ENCODE measurements around the gene NPRL2.
A peak's percentile ranks its signal among the peaks of the same experiment; 100 is the strongest.

Gene NPRL2

DNA sequence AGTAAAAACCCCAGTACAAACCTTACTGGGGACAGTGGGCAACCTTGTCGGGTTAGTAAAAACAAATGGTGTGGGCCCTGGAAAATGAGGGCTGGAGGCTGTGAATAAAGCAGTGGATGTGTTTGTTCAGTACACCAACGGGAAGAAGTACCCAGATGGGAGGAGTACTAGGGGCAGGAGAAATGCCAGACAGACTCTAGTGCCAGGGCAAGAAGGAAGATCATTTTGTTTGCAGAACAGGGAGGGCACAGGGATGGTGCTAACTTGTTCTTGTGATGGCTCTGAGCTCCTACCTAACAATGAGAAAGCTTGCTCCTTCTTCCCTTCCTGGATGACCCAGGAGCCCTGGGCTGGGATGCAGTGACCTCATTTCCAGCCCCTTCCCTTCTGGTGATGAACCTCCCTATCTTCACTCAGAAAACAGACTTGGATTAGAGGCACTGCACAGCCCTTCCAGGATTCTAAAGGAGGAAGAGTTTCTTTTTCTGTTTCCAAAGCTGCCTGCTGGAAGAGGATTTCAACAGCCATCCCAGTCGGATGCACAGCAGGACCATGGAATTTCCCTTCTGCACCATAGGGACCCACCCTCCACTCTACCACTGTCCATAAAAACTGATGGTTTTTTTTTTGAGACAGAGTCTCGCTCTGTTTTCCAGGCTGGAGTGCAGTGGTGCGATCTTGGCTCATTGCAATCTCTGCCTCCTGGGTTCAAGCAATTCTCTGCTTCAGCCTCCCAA, 16.1 kb downstream of the NPRL2 start:
- DNase-seq (ENCODE audit: insufficient read length) (no peak), FAIRE-seq (no peak)
- TF ChIP-seq POLR2AphosphoS5 (IDR thresholded peaks at IDR 0.05; ENCODE audit: low read depth, low read length) (no peak), TAF1 (IDR thresholded peaks at IDR 0.05; ENCODE audit: borderline replicate concordance, low read depth, low read length) (no peak), POLR2A (IDR thresholded peaks at IDR 0.05; ENCODE audit: low read depth, low read length) (0 out of 2 replicates have a peak, but pooled peaks have one; percentile 12)

- no peak for TF ChIP-seq TAF1 (IDR thresholded peaks at IDR 0.05; ENCODE audit: borderline replicate concordance, low read depth, low read length)
- 0 out of 2 replicates have a peak, but pooled peaks have one; percentile 13 for TF ChIP-seq POLR2A (IDR thresholded peaks at IDR 0.05; ENCODE audit: low read depth, low read length)
- no peak for FAIRE-seq
- DNase-seq (ENCODE audit: insufficient read length) = no peak
Observed at GRCh38 chr3:50333744-50334328, 16.7 kb downstream of the NPRL2 start.

- DNase-seq (ENCODE audit: insufficient read length) (no peak), FAIRE-seq (no peak)
- TF ChIP-seq TAF1 (IDR thresholded peaks at IDR 0.05; ENCODE audit: borderline replicate concordance, low read depth, low read length) (no peak), POLR2A (IDR thresholded peaks at IDR 0.05; ENCODE audit: low read depth, low read length) (no peak), POLR2AphosphoS5 (IDR thresholded peaks at IDR 0.05; ENCODE audit: low read depth, low read length) (no peak)
Observed at GRCh38 chr3:50331364-50331907, 19.1 kb downstream of the NPRL2 start.

DNA sequence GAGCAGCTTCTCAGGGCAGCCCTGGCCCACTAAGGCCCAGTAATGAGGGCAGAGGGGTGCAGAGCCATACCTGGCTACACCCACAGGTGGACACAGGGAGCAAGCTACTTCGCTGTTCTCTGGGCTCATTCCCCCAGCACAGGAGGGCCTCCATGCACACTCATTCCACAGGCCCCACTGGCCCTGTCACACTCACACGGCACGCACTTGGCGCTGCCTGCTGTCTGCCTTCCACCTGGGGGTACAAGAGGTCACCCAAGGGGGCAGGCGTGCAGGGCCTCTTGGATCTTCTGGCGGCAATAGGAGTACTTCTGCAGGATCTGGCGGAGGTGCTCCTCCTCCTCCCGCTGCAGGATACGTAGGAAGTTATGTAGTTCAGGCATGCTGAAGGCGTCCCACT, 20.2 kb downstream of the NPRL2 start:
- TF ChIP-seq POLR2AphosphoS5 (IDR thresholded peaks at IDR 0.05; ENCODE audit: low read depth, low read length) (no peak), POLR2A (IDR thresholded peaks at IDR 0.05; ENCODE audit: low read depth, low read length) (no peak), TAF1 (IDR thresholded peaks at IDR 0.05; ENCODE audit: borderline replicate concordance, low read depth, low read length) (no peak)
- DNase-seq (ENCODE audit: insufficient read length) = no peak
- FAIRE-seq = no peak

DNA sequence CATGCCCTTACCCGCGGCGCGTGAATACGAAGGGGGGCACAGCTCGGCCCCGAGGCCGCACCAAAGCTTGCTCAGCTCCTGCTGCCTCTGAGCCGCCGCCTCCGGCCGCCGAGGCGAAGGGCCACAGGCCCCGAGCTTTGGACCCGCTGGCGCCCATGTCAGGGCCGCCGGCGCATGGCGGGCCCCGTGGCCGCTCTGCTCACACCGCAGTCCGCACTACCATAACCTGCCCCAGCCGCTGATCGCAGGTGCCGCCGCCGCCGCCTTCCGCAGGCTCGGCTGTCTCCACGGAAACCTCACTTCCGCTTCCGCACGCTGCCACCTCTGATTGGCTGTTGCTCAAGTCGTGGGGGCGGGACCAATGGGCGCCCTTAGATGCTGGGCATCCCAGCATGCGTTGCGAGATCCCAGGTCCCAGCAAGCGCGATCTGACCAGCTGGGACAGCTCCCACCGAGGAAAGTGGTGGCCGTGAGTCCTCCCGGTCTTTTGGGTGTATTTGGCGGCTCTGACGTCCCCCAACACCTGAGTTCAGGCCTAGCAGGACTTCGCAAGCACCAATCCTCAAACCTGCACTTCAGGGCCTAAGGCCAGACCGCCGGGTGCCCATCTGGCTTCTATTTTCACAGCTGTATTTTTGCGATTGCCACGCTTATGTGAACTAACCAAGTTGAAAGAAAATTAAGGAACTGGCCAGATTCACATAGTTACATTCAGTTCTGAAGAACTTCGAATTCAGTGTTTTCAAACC, 22.5 kb downstream of the NPRL2 start, which contains the start of gene TUSC2:
TSS of gene TUSC2 (minus strand) at position 281 of the 749 bp plus-strand sequence. CDS start at position 157, 124 bp downstream.
- TF ChIP-seq TAF1 (IDR thresholded peaks at IDR 0.05; ENCODE audit: borderline replicate concordance, low read depth, low read length) (peak; percentile 74; the same call in 1 of the 2 replicates), POLR2A (IDR thresholded peaks at IDR 0.05; ENCODE audit: low read depth, low read length) (peak; percentile 80), POLR2AphosphoS5 (IDR thresholded peaks at IDR 0.05; ENCODE audit: low read depth, low read length) (peak; percentile 68)

GRCh38 chr3:50327129-50327528, 23.4 kb downstream of the NPRL2 start:
- DNase-seq (ENCODE audit: insufficient read length) (no peak), FAIRE-seq (no peak)
- TF ChIP-seq POLR2A (IDR thresholded peaks at IDR 0.05; ENCODE audit: low read depth, low read length) = no peak

More for the DNA sequence above, 22.5 kb downstream of the NPRL2 start, which contains the start of gene TUSC2:
- FAIRE-seq (peak; percentile 99), DNase-seq (ENCODE audit: insufficient read length) (peak; percentile 98)

- no peak for DNase-seq (ENCODE audit: insufficient read length)
- FAIRE-seq = no peak
- TF ChIP-seq POLR2A (IDR thresholded peaks at IDR 0.05; ENCODE audit: low read depth, low read length) (no peak), POLR2AphosphoS5 (IDR thresholded peaks at IDR 0.05; ENCODE audit: low read depth, low read length) (no peak), TAF1 (IDR thresholded peaks at IDR 0.05; ENCODE audit: borderline replicate concordance, low read depth, low read length) (no peak)
Observed at GRCh38 chr3:50326182-50326541, 24.4 kb downstream of the NPRL2 start.

DNA sequence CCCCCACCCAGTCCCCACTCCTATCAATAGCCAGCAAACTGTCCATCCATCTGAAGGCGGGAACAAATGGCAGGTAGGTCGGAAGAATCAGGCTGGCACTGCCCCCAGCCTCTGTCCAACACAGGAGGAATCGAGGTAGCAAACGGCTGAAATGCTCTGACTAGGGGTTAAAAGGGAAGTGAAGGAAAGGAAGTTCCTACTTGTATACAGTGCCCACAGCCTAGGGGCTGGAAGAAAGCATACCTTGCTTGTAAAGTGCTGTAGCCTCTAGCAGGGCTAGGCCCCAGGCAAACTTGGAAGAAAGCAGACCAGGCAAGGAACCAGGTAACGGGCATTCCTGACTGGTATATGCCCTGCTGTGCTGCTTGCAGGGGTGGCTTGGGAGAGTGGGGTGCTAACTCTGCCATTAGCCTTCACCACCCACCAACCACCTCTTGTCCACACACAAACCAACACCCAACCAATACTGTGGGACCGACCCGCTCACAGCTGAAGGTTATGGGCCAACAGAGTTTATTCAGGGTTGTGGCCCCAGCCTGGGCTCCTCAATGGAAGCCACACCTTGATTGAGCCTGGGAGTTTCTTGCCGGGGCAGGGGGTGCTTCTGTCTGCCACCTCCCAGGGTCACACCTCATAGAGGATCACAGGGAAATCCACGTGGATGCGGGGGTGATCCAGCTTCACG, 24.9 kb downstream of the NPRL2 start:
- FAIRE-seq (no peak), DNase-seq (ENCODE audit: insufficient read length) (no peak)
- TF ChIP-seq POLR2A (IDR thresholded peaks at IDR 0.05; ENCODE audit: low read depth, low read length) = no peak
- no peak for TF ChIP-seq TAF1 (IDR thresholded peaks at IDR 0.05; ENCODE audit: borderline replicate concordance, low read depth, low read length)
- TF ChIP-seq POLR2AphosphoS5 (IDR thresholded peaks at IDR 0.05; ENCODE audit: low read depth, low read length) = no peak

GRCh38 chr3:50325113-50325480, 25.5 kb downstream of the NPRL2 start:
- FAIRE-seq (no peak), DNase-seq (ENCODE audit: insufficient read length) (no peak)
- TF ChIP-seq POLR2AphosphoS5 (IDR thresholded peaks at IDR 0.05; ENCODE audit: low read depth, low read length) (no peak), POLR2A (IDR thresholded peaks at IDR 0.05; ENCODE audit: low read depth, low read length) (no peak), TAF1 (IDR thresholded peaks at IDR 0.05; ENCODE audit: borderline replicate concordance, low read depth, low read length) (no peak)

DNA sequence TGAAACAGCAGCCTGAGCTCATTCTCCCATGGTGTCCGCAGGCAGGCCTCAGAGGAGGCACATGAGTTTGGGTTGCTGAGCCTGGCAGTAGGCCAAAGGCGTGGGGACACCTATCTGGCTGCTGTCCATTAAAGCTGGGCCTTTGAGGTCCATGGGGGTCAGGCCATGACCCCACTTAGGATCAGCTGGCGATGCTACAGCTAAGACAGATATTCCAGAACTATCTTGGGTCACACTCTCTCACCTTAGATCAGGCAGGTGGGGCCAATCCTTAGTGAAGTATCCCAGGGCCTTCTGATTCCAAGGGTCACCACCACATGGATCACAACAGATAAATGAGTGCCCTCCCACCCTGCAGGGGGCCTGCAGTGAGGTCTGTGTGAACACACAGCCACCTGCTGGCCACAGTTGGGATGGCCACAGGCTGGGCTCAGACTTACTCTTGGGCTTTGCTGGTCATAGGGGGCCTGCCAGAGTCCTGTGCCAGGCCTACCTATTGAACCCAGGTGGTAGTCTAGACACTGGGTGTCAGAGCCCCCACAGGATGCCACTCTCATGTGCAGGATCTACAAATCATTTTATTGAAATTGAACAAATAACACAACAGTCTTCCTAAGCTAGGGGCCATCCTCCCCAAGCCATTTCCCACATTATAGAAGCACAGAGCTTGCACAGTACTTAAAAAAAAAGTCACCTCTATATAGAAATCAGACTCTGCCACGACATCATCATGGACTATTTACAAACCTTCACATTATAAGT, 26.0 kb downstream of the NPRL2 start:
- TF ChIP-seq POLR2AphosphoS5 (IDR thresholded peaks at IDR 0.05; ENCODE audit: low read depth, low read length) (no peak), TAF1 (IDR thresholded peaks at IDR 0.05; ENCODE audit: borderline replicate concordance, low read depth, low read length) (no peak), POLR2A (IDR thresholded peaks at IDR 0.05; ENCODE audit: low read depth, low read length) (no peak)
- DNase-seq (ENCODE audit: insufficient read length) (peak; percentile 54), FAIRE-seq (peak; percentile 48)

All from GM12892 (cell line).